ENCODE data around the gene CAMKK2. TPM values are rescaled to one million over a fixed set of nuclear protein-coding genes. Genes with fewer than 3 reads are reported as not detected.
"Not testable (repeated sequence)": the region's sequence is repeated elsewhere in the genome, so short reads cannot be mapped to it uniquely, and the experiment has no call there.

CAMKK2 gene
- total RNA-seq, 1 experiment from 2014 or later, result 24.7 TPM

GRCh38 chr12:121307397-121307796 is 10.9 kb upstream of the CAMKK2 start:
- H3K27me3 ChIP-seq (ENCODE audit: insufficient read depth, low read length); H2BK15ac ChIP-seq (ENCODE audit: low read depth, low read length); H3K14ac ChIP-seq (ENCODE audit: insufficient read depth, low read length); H2AFZ ChIP-seq (ENCODE audit: low read length); H3K23me2 ChIP-seq (ENCODE audit: insufficient read length, low read depth, low read length, poor library complexity, severe bottlenecking); H3K79me2 ChIP-seq (ENCODE audit: insufficient read depth, low read length); H3K4me3 Mint-ChIP-seq; H3K4me1 Mint-ChIP-seq; H3K4ac ChIP-seq (ENCODE audit: low read depth, low read length); H3K27ac ChIP-seq (ENCODE audit: insufficient read length, low read depth, low read length); H2AK5ac ChIP-seq (ENCODE audit: insufficient read length, low read length); H3K56ac ChIP-seq (ENCODE audit: insufficient read length, low read depth, low read length); H2BK20ac ChIP-seq (ENCODE audit: low read depth, low read length, poor library complexity, severe bottlenecking); H4K8ac ChIP-seq (replicated peaks; ENCODE audit: insufficient read length, low read depth, low read length); H3K4me2 ChIP-seq (ENCODE audit: insufficient read depth, insufficient read length, low read length); H3K9ac ChIP-seq (ENCODE audit: extremely low read depth, insufficient read length, low read length); H2BK5ac ChIP-seq (ENCODE audit: insufficient read length, low read length); H3K9me3 ChIP-seq (ENCODE audit: control insufficient read depth, low read depth, low read length); H3K79me1 ChIP-seq (ENCODE audit: insufficient read depth, low read depth, low read length, poor library complexity, severe bottlenecking); H2BK12ac ChIP-seq (ENCODE audit: insufficient read length, low read depth, low read length); H4K91ac ChIP-seq (ENCODE audit: insufficient read length, low read depth, low read length); H3K23ac ChIP-seq (ENCODE audit: insufficient read length, low read depth, low read length); H3K27me3 Mint-ChIP-seq (ENCODE audit: low read depth); H2BK120ac ChIP-seq (ENCODE audit: low read depth, low read length, poor library complexity, severe bottlenecking); H4K20me1 ChIP-seq (ENCODE audit: control insufficient read depth, insufficient read depth, insufficient read length); DNase-seq; H4K5ac ChIP-seq (ENCODE audit: insufficient read length, low read depth, low read length); H3K9me3 Mint-ChIP-seq; H3K18ac ChIP-seq (ENCODE audit: insufficient read length, low read depth, low read length); H3T11ph ChIP-seq (ENCODE audit: low read length); H3K4me1 ChIP-seq (ENCODE audit: insufficient read depth, low read length); H3K27ac Mint-ChIP-seq: not testable (repeated sequence)
- no CpG with 5 or more reads among the region's 8 CpGs for WGBS (ENCODE audit: extremely low coverage, insufficient read length, low lambda C conversion rate)
- H3K36me3 Mint-ChIP-seq (ENCODE audit: insufficient read depth in 1 of 3, low read depth in 3 of 3), result peaks cover 2 to 33% (median 28%) of the 10 kb centered on the region in 3 experiments; a peak in 5 of 7 replicates
